NK-92 (cell line): Measurements from ENCODE around the gene TSPAN32.

Experiments used
- DNase-seq: peaks from one replicate; lab custom pipeline; 2025; ENCODE audit not compliant: unreplicated experiment; lab: John Stamatoyannopoulos, UW

Gene TSPAN32

GRCh38 chr11:2266586-2267305, 35.1 kb upstream of the TSPAN32 start:
- DNase-seq, result no peak

GRCh38 chr11:2267306-2267850, 34.4 kb upstream of the TSPAN32 start:
- DNase-seq, result no peak

GRCh38 chr11:2267851-2268728, 33.7 kb upstream of the TSPAN32 start:
- no peak for DNase-seq

- DNase-seq, result no peak
Measured at GRCh38 chr11:2268729-2269600, 32.8 kb upstream of the TSPAN32 start.

GRCh38 chr11:2269601-2270321, 32.1 kb upstream of the TSPAN32 start:
- no peak for DNase-seq

- DNase-seq, result no peak
Measured at GRCh38 chr11:2270322-2271076, 31.3 kb upstream of the TSPAN32 start, which contains the start of gene ASCL2. Gene ASCL2 (minus strand): TSS chr11:2270588. CDS start chr11:2270332, 256 bp downstream.

GRCh38 chr11:2271077-2271326, 30.8 kb upstream of the TSPAN32 start:
- no peak for DNase-seq

- DNase-seq, result no peak
Measured at GRCh38 chr11:2271327-2272227, 30.2 kb upstream of the TSPAN32 start.

- no peak for DNase-seq
Measured at GRCh38 chr11:2272228-2272945, 29.4 kb upstream of the TSPAN32 start.

GRCh38 chr11:2272946-2273280, 28.9 kb upstream of the TSPAN32 start:
- no peak for DNase-seq

GRCh38 chr11:2273311-2273710, 28.5 kb upstream of the TSPAN32 start:
- DNase-seq, result no peak

- DNase-seq, result no peak
Measured at GRCh38 chr11:2273771-2274170, 28.0 kb upstream of the TSPAN32 start.

- DNase-seq, result no peak
Measured at GRCh38 chr11:2275334-2276279, 26.2 kb upstream of the TSPAN32 start.

- no peak for DNase-seq
Measured at GRCh38 chr11:2276280-2277007, 25.4 kb upstream of the TSPAN32 start.

- DNase-seq, result no peak
Measured at GRCh38 chr11:2277008-2277346, 24.8 kb upstream of the TSPAN32 start.

GRCh38 chr11:2277933-2278523, 23.8 kb upstream of the TSPAN32 start:
- no peak for DNase-seq
